SK-N-SH (cell line): Measurements from ENCODE around the gene PNMA6E.

Experiments used
- CHD2 ChIP-seq: fragments of 150-350 bp; IDR thresholded peaks from 2 replicates; pipeline ENCODE4 v1.6.1; 2018; ENCODE audit warnings: low read length; ENCODE audit not compliant: partially characterized antibody
- CTCF ChIP-seq: fragments of 200-600 bp; sonication (generic); IDR thresholded peaks from 2 replicates; pipeline ENCODE4 v1.6.1; 2017; ENCODE audit warnings: antibody characterized with exemption, mild to moderate bottlenecking, moderate library complexity
- ELF1 ChIP-seq: IDR thresholded peaks from 2 replicates; pipeline ENCODE4 v1.4.0; 2012
- EP300 ChIP-seq, 2 experiments: IDR thresholded peaks; 2 replicates each; pipeline versions ENCODE4 v1.4.0 to v1.6.1; 2012; ENCODE audit warnings: borderline replicate concordance in 1 of 2, low read depth in 1 of 2, low read length in 1 of 2
- JUND ChIP-seq: IDR thresholded peaks from 2 replicates; pipeline ENCODE4 v1.4.0; 2012
- NFIC ChIP-seq: IDR thresholded peaks from 2 replicates; pipeline ENCODE4 v1.4.0; 2012; ENCODE audit warnings: borderline replicate concordance
- RFX5 ChIP-seq: IDR thresholded peaks from 2 replicates; pipeline ENCODE4 v1.6.1; 2012; ENCODE audit warnings: mild to moderate bottlenecking, improper control_type of control experiment, low read length
- TAF1 ChIP-seq: IDR thresholded peaks from 2 replicates; pipeline ENCODE4 v1.6.1; 2012; ENCODE audit warnings: low read depth, mild to moderate bottlenecking, low read length, moderate library complexity, borderline replicate concordance

- no peak for TF ChIP-seq JUND
- no peak for TF ChIP-seq CTCF
- no peak for TF ChIP-seq RFX5
- TF ChIP-seq ELF1 = no peak
- no peak for TF ChIP-seq TAF1
- no peak for TF ChIP-seq NFIC
- no peak for TF ChIP-seq CHD2
- TF ChIP-seq EP300 (IDR thresholded peaks at IDR 0.05; ENCODE audit: borderline replicate concordance in 1 of 2, low read depth in 1 of 2, low read length in 1 of 2) = no peak
Measured at GRCh38 chrX:153384390-153384789, 16.8 kb downstream of the PNMA6E start.
